Erythroblast (primary cell): ENCODE measurements around the gene TOP2A.

ENCODE experiments used
- DNase-seq, 2 experiments: peaks; one replicate each; lab custom pipeline; 2025; lab: John Stamatoyannopoulos, UW
- GATA1 ChIP-seq: IDR thresholded peaks from 2 replicates; pipeline ENCODE4 v1.6.1; 2011; ENCODE audit warnings: low read depth, mild to moderate bottlenecking, control low read depth, low read length, moderate library complexity
- POLR2A ChIP-seq: IDR thresholded peaks from 2 replicates; pipeline ENCODE4 v1.6.1; 2011; ENCODE audit warnings: mild to moderate bottlenecking, low read length

Gene TOP2A

DNA sequence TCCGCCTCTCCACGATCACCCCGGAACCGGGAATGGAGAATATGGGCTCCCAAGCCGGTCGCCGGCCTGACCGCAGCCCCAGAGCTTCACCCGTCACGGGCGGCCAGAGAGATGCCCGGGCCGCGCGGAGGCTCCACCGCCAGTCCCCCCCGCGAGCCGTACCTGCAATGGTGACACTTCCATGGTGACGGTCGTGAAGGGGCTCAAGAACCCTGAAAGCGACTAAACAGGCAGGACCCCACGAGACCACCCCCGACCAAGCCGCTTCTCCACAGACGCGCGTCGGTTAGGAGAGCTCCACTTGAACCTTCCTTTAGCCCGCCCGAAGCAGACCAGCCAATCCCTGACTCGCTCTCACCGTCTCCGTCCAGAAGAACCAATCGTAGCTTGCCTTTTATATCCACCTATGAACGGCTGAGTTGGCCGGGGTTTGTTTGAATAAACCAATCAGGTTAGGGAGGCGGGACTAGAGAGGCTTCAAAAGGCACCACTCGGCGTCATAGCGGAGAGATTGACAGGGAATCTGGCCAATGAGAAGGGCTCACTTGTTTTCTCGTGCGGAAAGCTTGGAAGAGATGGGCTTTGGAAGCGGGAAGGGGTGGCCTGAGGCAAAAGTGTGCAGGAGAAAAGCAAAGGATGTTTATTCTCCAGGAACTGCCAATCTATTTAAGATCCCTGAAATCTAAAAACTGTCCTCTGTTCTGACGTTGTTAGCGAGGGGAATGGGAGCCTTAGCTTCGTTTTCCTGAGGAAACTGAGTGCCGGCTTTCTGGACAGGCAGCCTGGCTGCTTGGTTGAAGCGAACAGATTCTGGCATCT lies at the start of gene TOP2A:
Gene TOP2A (minus strand): TSS at position 288 of the 819 bp plus-strand sequence. CDS start 105 bp downstream, at position 183.
- DNase-seq: peak; percentile 100
- no peak for TF ChIP-seq GATA1
- peak; percentile 95 for TF ChIP-seq POLR2A

DNA sequence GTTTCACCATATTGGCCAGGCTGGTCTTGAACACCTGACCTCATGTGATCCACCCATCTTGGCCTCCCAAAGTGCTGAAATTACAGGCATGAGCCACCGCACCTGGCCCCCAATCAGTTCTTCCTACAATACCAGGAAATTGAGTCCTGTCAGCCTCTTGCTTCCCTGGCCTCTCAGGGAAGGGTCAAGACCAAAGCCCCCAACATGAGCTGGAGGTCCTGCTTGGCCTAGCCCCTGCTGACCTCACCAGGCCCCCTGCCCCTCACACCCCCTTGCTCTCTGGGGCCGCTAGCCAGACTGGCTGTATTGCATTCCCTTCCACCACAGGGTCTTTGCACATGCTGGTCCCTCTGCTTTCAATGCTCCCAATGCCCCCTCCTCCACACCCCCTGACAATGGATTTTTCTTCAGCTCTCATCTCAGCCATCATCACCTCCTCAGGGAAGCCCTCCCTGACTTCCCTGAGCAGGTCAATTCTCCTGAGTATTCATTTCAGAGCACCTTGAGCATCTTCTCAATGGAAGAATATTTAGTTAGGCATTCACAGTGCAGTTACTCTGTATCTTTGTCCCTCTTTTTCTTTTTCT lies 49.7 kb upstream of the TOP2A start:
- no peak for DNase-seq
- TF ChIP-seq POLR2A: no peak
- TF ChIP-seq GATA1: no peak

DNA sequence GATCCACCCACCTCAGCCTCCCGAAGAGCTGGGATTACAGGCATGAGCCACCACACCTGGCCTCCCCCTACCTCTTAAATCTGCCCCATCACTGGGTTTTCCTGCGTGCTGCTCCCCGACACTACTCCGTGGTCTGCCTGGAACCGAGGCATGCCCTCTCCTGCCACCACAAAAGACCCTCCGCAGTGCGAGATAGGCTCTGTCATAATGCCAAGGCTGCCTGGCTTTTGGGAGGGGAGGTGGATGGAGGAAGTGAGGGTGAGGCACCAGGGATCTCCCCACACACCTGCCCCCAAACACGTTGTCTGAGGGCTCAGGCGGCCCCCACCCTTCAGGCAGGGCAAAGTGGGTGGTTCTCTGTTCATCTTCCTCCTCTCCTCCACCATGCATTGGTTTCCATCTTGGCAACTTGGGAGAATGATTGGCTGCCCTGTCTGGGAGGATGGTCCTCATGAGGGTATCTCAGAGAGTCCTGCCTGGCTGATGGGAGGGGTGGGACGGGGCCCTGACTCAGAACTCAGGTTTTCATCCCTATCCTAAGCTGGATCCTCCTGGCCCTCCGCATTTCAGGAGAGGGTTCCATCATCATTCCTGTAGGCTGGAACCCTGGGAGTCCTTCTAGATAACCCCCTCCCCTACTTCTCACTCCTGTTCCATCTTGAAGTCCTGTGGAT lies 48.7 kb upstream of the TOP2A start:
- TF ChIP-seq GATA1 (no peak), POLR2A (no peak)
- no peak for DNase-seq

GRCh38 chr17:40464392-40464855 lies 46.7 kb upstream of the TOP2A start:
- no peak for DNase-seq
- TF ChIP-seq GATA1 (no peak), POLR2A (no peak)

DNA sequence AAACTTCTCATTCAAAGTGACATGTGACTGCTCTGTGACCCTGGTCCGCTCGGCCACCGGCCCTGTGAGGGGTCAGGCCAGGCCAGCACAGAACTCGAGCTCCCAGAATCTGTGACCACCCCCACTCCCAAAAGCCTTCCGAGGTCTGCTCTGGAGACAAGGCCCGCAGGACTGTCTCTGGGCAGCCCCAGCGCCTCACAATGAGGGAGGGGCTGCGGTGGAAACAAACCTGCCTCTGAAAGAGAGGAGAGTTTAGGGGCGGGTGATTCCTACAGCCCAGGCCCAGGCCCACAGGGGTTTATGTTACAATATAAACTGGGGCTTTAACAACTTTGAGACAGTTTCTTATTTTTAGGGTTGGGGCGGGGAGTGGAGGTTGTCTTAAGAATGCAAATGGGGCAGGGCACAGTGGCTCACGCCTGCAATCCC lies 45.4 kb upstream of the TOP2A start:
- no peak for TF ChIP-seq GATA1
- no peak for TF ChIP-seq POLR2A

GRCh38 chr17:40462343-40463121 lies 44.8 kb upstream of the TOP2A start:
- DNase-seq: no peak
- TF ChIP-seq POLR2A: no peak
- TF ChIP-seq GATA1: no peak

More for the DNA sequence above, 45.4 kb upstream of the TOP2A start:
- no peak for DNase-seq

DNA sequence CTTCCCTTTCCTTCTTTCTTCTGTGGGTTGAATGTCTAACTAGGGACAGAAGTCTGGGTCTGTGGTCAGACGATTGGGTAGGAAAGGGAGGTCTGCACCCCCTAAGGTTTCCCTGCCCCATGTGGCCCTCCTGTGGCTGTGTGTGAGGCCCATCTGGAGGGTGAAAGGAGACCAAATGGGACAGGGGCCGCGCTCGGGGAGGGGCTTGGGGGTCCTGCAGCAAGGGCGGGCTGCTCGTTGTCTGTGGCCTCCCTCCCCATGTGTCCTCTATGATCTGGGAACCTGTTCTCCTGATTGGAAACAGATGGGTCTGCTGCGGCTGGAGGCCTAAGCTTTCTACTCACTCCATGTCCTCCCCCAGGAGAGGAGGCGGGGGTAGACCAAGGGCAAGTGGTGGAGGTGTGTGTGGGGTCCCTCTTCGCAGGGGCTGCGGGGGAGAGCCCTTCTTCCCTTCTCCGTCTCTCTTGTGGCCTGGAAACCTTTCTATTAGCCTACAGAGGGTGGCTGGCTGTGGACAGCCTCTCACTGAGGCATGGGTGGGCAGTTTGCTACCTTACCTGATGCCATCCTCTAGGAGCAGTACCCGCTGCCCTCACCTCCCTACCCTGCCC lies 44.1 kb upstream of the TOP2A start:
- TF ChIP-seq POLR2A (no peak), GATA1 (no peak)
- DNase-seq: no peak

DNA sequence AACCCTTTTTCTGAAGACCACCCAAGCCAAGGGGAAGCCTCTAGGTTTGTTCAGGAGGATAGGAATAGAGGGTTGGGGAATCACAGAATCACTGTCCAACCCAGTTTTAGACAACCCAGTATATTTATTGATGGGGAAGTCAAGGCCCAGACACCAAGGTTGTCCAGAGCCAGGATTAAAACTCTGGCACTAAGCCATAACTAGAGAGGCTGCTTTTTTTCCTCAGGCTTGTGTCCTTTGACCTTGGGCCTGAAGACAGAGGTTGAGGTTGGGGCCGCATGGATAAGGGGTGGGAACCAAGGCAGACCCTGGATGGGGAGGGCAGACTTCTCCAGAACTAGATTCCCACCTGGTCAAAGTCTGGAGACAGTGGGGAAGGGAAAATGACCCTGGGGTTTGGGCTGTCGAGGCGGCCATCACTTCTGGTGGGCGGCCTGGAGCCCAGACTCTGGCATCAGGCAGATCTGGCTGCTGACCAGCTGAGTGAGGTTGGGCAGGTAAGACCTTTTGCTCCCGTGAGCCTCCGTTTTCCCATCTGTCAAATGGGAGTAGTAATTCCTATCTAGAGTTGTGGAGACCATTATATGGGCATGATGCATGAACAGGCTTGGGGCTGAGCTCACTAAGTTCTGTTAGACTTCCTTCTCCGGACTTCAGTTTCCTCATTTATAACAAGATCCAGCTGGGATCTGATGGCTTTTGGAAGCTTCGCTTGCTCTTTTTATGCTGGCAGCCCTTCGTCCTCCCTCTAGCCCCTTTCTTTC lies 43.5 kb upstream of the TOP2A start:
- no peak for TF ChIP-seq POLR2A
- TF ChIP-seq GATA1: no peak
- DNase-seq: no peak

DNA sequence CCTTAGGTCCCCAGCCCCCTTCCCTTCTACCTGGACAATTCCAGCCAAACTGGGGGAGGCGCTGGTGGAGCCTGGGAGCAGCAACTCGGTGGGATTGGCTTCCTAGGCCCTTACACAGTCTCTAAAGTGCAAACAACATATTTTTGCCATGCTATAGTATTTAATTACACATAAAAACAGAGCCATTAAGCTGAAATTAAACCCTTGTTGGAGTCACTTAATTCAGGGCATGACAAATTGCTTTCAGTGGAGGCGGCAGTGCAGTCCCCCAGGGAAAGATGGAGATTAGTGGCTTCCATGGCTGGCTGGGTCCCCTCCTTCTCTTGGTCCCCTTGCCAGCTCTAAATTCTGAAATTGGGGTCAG lies 42.9 kb upstream of the TOP2A start:
- TF ChIP-seq GATA1 (no peak), POLR2A (no peak)
- DNase-seq: no peak

GRCh38 chr17:40459636-40460603 lies 42.2 kb upstream of the TOP2A start:
- TF ChIP-seq POLR2A (no peak), GATA1 (no peak)
- no peak for DNase-seq

DNA sequence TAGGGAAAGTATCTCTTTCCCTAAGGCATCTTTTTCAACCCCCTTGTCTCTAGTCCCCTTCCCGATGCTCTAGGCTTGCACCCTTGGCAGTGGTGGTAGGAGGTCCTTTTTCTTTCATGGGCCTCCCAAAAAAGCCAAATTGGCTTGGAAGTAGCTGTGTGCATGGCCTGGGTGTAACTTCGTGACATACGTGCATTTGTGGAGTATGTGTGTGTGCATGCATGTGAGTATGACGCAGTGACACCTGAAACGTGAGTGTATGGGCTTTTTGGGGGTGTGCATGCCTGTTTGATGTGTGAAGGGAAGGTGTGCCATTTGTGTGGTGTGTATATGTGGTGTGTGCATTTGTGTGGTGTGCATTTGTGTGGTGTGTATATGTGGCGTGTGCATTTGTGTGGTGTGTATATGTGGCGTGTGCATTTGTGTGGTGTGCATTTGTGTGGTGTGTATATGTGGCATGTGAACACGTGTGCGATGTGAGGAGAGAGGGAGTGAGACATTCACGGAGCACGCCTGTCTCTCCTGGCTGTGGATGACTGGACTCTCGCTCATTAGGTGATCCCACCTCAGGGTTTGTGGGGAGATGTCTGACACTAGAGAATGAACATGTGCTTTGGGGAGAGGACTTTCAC lies 41.3 kb upstream of the TOP2A start:
- TF ChIP-seq GATA1 (no peak), POLR2A (no peak)

More for the DNA sequence above, 41.3 kb upstream of the TOP2A start:
- DNase-seq: no peak
